K562 (cell line): ENCODE measurements around the gene SRPK3. TPM values are rescaled to one million over a fixed set of nuclear protein-coding genes. Genes with fewer than 3 reads are reported as not detected.

Experiments
- BRF2 ChIP-seq: IDR thresholded peaks from 3 replicates; pipeline ENCODE4 v1.6.1; 2011; ENCODE audit warnings: borderline replicate concordance, mild to moderate bottlenecking; ENCODE audit not compliant: insufficient read length, insufficient read depth
- CHD2 ChIP-seq: IDR thresholded peaks from 2 replicates; pipeline ENCODE4 v1.6.1; 2011; ENCODE audit warnings: low read depth, low read length
- DNMT1 ChIP-seq: fragments of 450-650 bp; IDR thresholded peaks from 2 replicates; pipeline ENCODE4 v1.6.1; 2016; ENCODE audit warnings: antibody characterized with exemption, mild to moderate bottlenecking
- FOXJ3 ChIP-seq: sonication (generic); formaldehyde crosslinking; IDR thresholded peaks from 2 replicates; pipeline ENCODE4 v1.4.0; 2020; ENCODE audit warnings: mild to moderate bottlenecking, missing genetic modification reagents
- NR2C1 ChIP-seq, 2 experiments: fragments of 450-650 bp; IDR thresholded peaks; 2 replicates each; pipeline ENCODE4 v1.6.1; 2017; ENCODE audit warnings: mild to moderate bottlenecking in 2 of 2, antibody characterized with exemption in 1 of 2, inconsistent platforms in 1 of 2, missing compliant biosample characterization in 1 of 2, missing genetic modification characterization in 1 of 2
- OTX1 ChIP-seq: fragments of 450-650 bp; formaldehyde crosslinking; IDR thresholded peaks from 2 replicates; pipeline ENCODE4 v1.4.0; 2022; ENCODE audit warnings: mild to moderate bottlenecking
- PHB ChIP-seq: fragments of 250-450 bp; sonication (Bioruptor Pico); IDR thresholded peaks from 2 replicates; pipeline ENCODE4 v1.5.0; 2021
- RB1 ChIP-seq: fragments of 450-650 bp; IDR thresholded peaks from 2 replicates; pipeline ENCODE4 v1.6.1; 2017; ENCODE audit warnings: low read depth, mild to moderate bottlenecking
- RERE ChIP-seq: sonication (generic); formaldehyde crosslinking; IDR thresholded peaks from 2 replicates; pipeline ENCODE4 v1.8.0; 2023; ENCODE audit warnings: missing genetic modification reagents, mild to moderate bottlenecking, borderline replicate concordance
- SNIP1 ChIP-seq: fragments of 450-650 bp; IDR thresholded peaks from 2 replicates; pipeline ENCODE4 v1.7.1; 2017; ENCODE audit warnings: low read depth, mild to moderate bottlenecking
- TEAD1 ChIP-seq, 2 experiments: fragments of 450-650 bp in 1 of 2; sonication (generic) in 1 of 2; formaldehyde crosslinking; IDR thresholded peaks; 2 replicates each; pipeline versions ENCODE4 v1.4.0 to v1.8.0; 2020 to 2022; ENCODE audit warnings: mild to moderate bottlenecking in 2 of 2, missing genetic modification reagents in 1 of 2
- ZEB2 ChIP-seq: fragments of 450-650 bp; IDR thresholded peaks from 2 replicates; pipeline ENCODE4 v1.6.1; 2016
- ZNF24 ChIP-seq: fragments of 450-650 bp; IDR thresholded peaks from 2 replicates; pipeline ENCODE4 v1.6.1; 2016
- ZNF696 ChIP-seq: fragments of 250-450 bp; sonication (Bioruptor Pico); conservative IDR thresholded peaks from 2 replicates; pipeline ENCODE4 v1.4.0; 2020; ENCODE audit warnings: mild to moderate bottlenecking, moderate library complexity
- polyA plus RNA-seq, 8 experiments: library from polyadenylated mRNA; depleted of rRNA in 4 of 8; stranded (reverse) in 5 of 8; unstranded in 3 of 8; fragments of >200 nt; fragmentation: Nextera tagmentation in 2 of 8; fragmentation: Illumina TruSeq in 1 of 8; extraction: Ambion mirVana in 2 of 8; extraction: Trizol in 1 of 8; gene quantifications; 2 replicates each; pipeline versions ENCODE4 v1.2.1 to v1.2.3, GENCODE V29; 2011 to 2014; ENCODE audit warnings: inconsistent platforms in 1 of 8, missing spikeins in 1 of 8
- total RNA-seq, 7 experiments: library from RNA; depleted of rRNA in 6 of 7; stranded (reverse); fragments of >200 nt in 6 of 7; fragmentation: Illumina TruSeq in 2 of 7; extraction: Trizol in 2 of 7; gene quantifications; 2 replicates each; pipeline versions ENCODE4 v1.2.1 to v1.2.3, GENCODE V29; 2011 to 2021; ENCODE audit warnings: low replicate concordance in 1 of 7

Gene SRPK3
- total and polyA plus RNA-seq, 9 of the 15 experiments (the other 6 are each of a cell fraction or from before 2014, with no cell fraction given): 0.01 to 0.09 (median 0.04) TPM; not detected in 2

GRCh38 chrX:153805436-153805835 lies 24.6 kb downstream of the SRPK3 start (continued):
- no peak for TF ChIP-seq NR2C1 (IDR thresholded peaks at IDR 0.05)
- no peak for TF ChIP-seq NR2C1 (tag; IDR thresholded peaks at IDR 0.05)
- TF ChIP-seq OTX1 (CRISPR knock-in tag): no peak
- TF ChIP-seq RB1: no peak
- no peak for TF ChIP-seq TEAD1 (CRISPR knock-in tag; IDR thresholded peaks at IDR 0.05)
- no peak for TF ChIP-seq PHB
- no peak for TF ChIP-seq ZNF696 (CRISPR knock-in tag)
- no peak for TF ChIP-seq SNIP1
- no peak for TF ChIP-seq DNMT1
- TF ChIP-seq ZNF24: no peak
- TF ChIP-seq BRF2: no peak
- no peak for TF ChIP-seq FOXJ3 (CRISPR knock-in tag)
- TF ChIP-seq CHD2: no peak
- no peak for TF ChIP-seq ZEB2
- TF ChIP-seq RERE (CRISPR knock-in tag): no peak
